ENCODE measurements around the gene SMOC1. TPM values are rescaled to one million over a fixed set of nuclear protein-coding genes. Genes with fewer than 3 reads are reported as not detected.

The SMOC1 gene
- total RNA-seq, 6 experiments from 2014 or later, result not detected

- H3K27ac Mint-ChIP-seq, result no peak overlapping the region
- H3K4me3 Mint-ChIP-seq, result no peak overlapping the region
- DNase-seq, result no peak
- H3K36me3 Mint-ChIP-seq (ENCODE audit: low read depth), result no peaks in the 10 kb centered on the region
- no peak for TF ChIP-seq CTCF (IDR thresholded peaks at IDR 0.05)
- peaks cover 6% of the 10 kb centered on the region; the same call in 1 of the 2 replicates for H3K9me3 Mint-ChIP-seq
- H3K4me1 Mint-ChIP-seq (ENCODE audit: low read depth), result no peaks in the 10 kb centered on the region
- H3K27me3 Mint-ChIP-seq (ENCODE audit: insufficient read depth), result peaks cover 10% of the 10 kb centered on the region
Observed at GRCh38 chr14:70018713-70019211, 139.5 kb downstream of the SMOC1 start.

GRCh38 chr14:70019695-70020094 lies 140.5 kb downstream of the SMOC1 start:
- Mint-ChIP-seq H3K4me1 (ENCODE audit: low read depth) (no peaks in the 10 kb centered on the region), H3K4me3 (no peak overlapping the region), H3K27me3 (ENCODE audit: insufficient read depth) (peaks cover 10% of the 10 kb centered on the region), H3K27ac (no peak overlapping the region), H3K9me3 (peaks cover 6% of the 10 kb centered on the region; the same call in 1 of the 2 replicates), H3K36me3 (ENCODE audit: low read depth) (no peaks in the 10 kb centered on the region)
- no peak for DNase-seq
- no peak for TF ChIP-seq CTCF (IDR thresholded peaks at IDR 0.05)

GRCh38 chr14:70020352-70021170 lies 141.3 kb downstream of the SMOC1 start:
- Mint-ChIP-seq H3K9me3 (no peaks in the 10 kb centered on the region), H3K4me3 (no peak overlapping the region), H3K4me1 (ENCODE audit: low read depth) (no peaks in the 10 kb centered on the region), H3K36me3 (ENCODE audit: low read depth) (no peaks in the 10 kb centered on the region), H3K27me3 (ENCODE audit: insufficient read depth) (peaks cover 10% of the 10 kb centered on the region), H3K27ac (no peak overlapping the region)
- no peak for TF ChIP-seq CTCF (IDR thresholded peaks at IDR 0.05)
- DNase-seq, result no peak

GRCh38 chr14:70021548-70022220 lies 142.5 kb downstream of the SMOC1 start:
- Mint-ChIP-seq H3K36me3 (ENCODE audit: low read depth) (no peaks in the 10 kb centered on the region), H3K4me1 (ENCODE audit: low read depth) (no peaks in the 10 kb centered on the region), H3K27ac (no peak overlapping the region), H3K9me3 (no peaks in the 10 kb centered on the region), H3K4me3 (no peak overlapping the region), H3K27me3 (ENCODE audit: insufficient read depth) (peaks cover 15% of the 10 kb centered on the region)
- no peak for DNase-seq
- no peak for TF ChIP-seq CTCF (IDR thresholded peaks at IDR 0.05)

GRCh38 chr14:70022771-70023445 lies 143.7 kb downstream of the SMOC1 start:
- no peak overlapping the region for H3K27ac Mint-ChIP-seq
- H3K36me3 Mint-ChIP-seq (ENCODE audit: low read depth), result no peaks in the 10 kb centered on the region
- H3K9me3 Mint-ChIP-seq, result no peaks in the 10 kb centered on the region
- no peak for TF ChIP-seq CTCF (IDR thresholded peaks at IDR 0.05)
- H3K4me3 Mint-ChIP-seq, result no peak overlapping the region
- peaks cover 13% of the 10 kb centered on the region for H3K27me3 Mint-ChIP-seq (ENCODE audit: insufficient read depth)
- no peak for DNase-seq
- H3K4me1 Mint-ChIP-seq (ENCODE audit: low read depth), result no peaks in the 10 kb centered on the region

Measured in HFFc6 (cell line).